ENCODE results near the gene NFATC2.

Gene NFATC2

GRCh38 chr20:51410586-51411325, 131.8 kb downstream of the NFATC2 start:
- peak; percentile 20 for DNase-seq

- DNase-seq, result no peak
Measured at GRCh38 chr20:51409192-51409880, 133.2 kb downstream of the NFATC2 start.

- no peak for DNase-seq
Measured at GRCh38 chr20:51404297-51405060, 138.0 kb downstream of the NFATC2 start.

- no peak for DNase-seq
Measured at GRCh38 chr20:51403466-51404220, 138.9 kb downstream of the NFATC2 start.

GRCh38 chr20:51402201-51402600, 140.3 kb downstream of the NFATC2 start:
- no peak for DNase-seq

GRCh38 chr20:51401496-51401895, 141.0 kb downstream of the NFATC2 start:
- no peak for DNase-seq

GRCh38 chr20:51400051-51400926, 142.2 kb downstream of the NFATC2 start:
- no peak for DNase-seq

- DNase-seq, result no peak
Measured at GRCh38 chr20:51399006-51399890, 143.3 kb downstream of the NFATC2 start.

GRCh38 chr20:51398552-51398951, 144.0 kb downstream of the NFATC2 start:
- no peak for DNase-seq

GRCh38 chr20:51398083-51398482, 144.4 kb downstream of the NFATC2 start:
- no peak for DNase-seq

- no peak for DNase-seq
Measured at GRCh38 chr20:51397137-51397536, 145.4 kb downstream of the NFATC2 start.

- no peak for DNase-seq
Measured at GRCh38 chr20:51396365-51396909, 146.1 kb downstream of the NFATC2 start.

- no peak for DNase-seq
Measured at GRCh38 chr20:51394706-51395105, 147.8 kb downstream of the NFATC2 start.

- DNase-seq, result no peak
Measured at GRCh38 chr20:51393571-51393970, 148.9 kb downstream of the NFATC2 start.

GRCh38 chr20:51392614-51393186, 149.8 kb downstream of the NFATC2 start:
- no peak for DNase-seq

GRCh38 chr20:51391926-51392325, 150.6 kb downstream of the NFATC2 start:
- DNase-seq, result no peak

- DNase-seq, result no peak
Measured at GRCh38 chr20:51389543-51390264, 152.8 kb downstream of the NFATC2 start.

- DNase-seq, result no peak
Measured at GRCh38 chr20:51388756-51389542, 153.6 kb downstream of the NFATC2 start.

GRCh38 chr20:51388227-51388626, 154.3 kb downstream of the NFATC2 start:
- DNase-seq, result no peak
